Measurements from ENCODE around the gene RSPO3. TPM values are rescaled to one million over a fixed set of nuclear protein-coding genes. Genes with fewer than 3 reads are reported as not detected.
"Not testable (repeated sequence)": the region's sequence is repeated elsewhere in the genome, so short reads cannot be mapped to it uniquely, and the experiment has no call there.

RSPO3 gene
- total RNA-seq, 1 experiment from 2014 or later = 0.52 TPM

- no peak for DNase-seq (ENCODE audit: low spot score)
- ChIA-PET POLR2A (ENCODE audit: low non-redundant PET) (no interaction called here), CTCF (no interaction called here)
- Histone ChIP-seq H3K4me3 (ENCODE audit: low read depth, low read length, poor library complexity, severe bottlenecking) (no peak overlapping the region), H3K9me3 (ENCODE audit: low read depth, low read length, poor library complexity, severe bottlenecking) (no peaks in the 10 kb centered on the region), H3K4me1 (ENCODE audit: insufficient read depth, low read length, poor library complexity, severe bottlenecking) (no peaks in the 10 kb centered on the region), H3K27me3 (replicated peaks; ENCODE audit: insufficient read depth, low read depth, low read length, poor library complexity) (no peaks in the 10 kb centered on the region), H3K36me3 (ENCODE audit: insufficient read depth, low read length, poor library complexity, severe bottlenecking) (no peaks in the 10 kb centered on the region), H3K27ac (ENCODE audit: low read depth, low read length, poor library complexity, severe bottlenecking) (no peak overlapping the region)
- no TSS peak for BruUV-seq (replicated peaks)
- intact Hi-C loops (cut with micrococcal nuclease; ENCODE audit: unreplicated experiment) = no loop called here
- TF ChIP-seq EZH2 (IDR thresholded peaks at IDR 0.05; ENCODE audit: borderline replicate concordance, low read depth, low read length, poor library complexity, severe bottlenecking) (no peak), CTCF (conservative IDR thresholded peaks at IDR 0.05; ENCODE audit: low read depth, low read length) (no peak)
These were observed 102.7 kb downstream of the RSPO3 start for GRCh38 chr6:127221201-127221600.

GRCh38 chr6:127222418-127222817 is 103.9 kb downstream of the RSPO3 start:
- TF ChIP-seq EZH2 (IDR thresholded peaks at IDR 0.05; ENCODE audit: borderline replicate concordance, low read depth, low read length, poor library complexity, severe bottlenecking) (no peak), CTCF (conservative IDR thresholded peaks at IDR 0.05; ENCODE audit: low read depth, low read length) (no peak)
- ChIA-PET CTCF (no interaction called here), POLR2A (ENCODE audit: low non-redundant PET) (no interaction called here)
- BruUV-seq (replicated peaks) = no TSS peak
- no peaks in the 10 kb centered on the region for H3K4me1 ChIP-seq (ENCODE audit: insufficient read depth, low read length, poor library complexity, severe bottlenecking)
- no peak overlapping the region for H3K27ac ChIP-seq (ENCODE audit: low read depth, low read length, poor library complexity, severe bottlenecking)
- no peaks in the 10 kb centered on the region for H3K36me3 ChIP-seq (ENCODE audit: insufficient read depth, low read length, poor library complexity, severe bottlenecking)
- H3K27me3 ChIP-seq (replicated peaks; ENCODE audit: insufficient read depth, low read depth, low read length, poor library complexity) = no peaks in the 10 kb centered on the region
- no peak overlapping the region for H3K4me3 ChIP-seq (ENCODE audit: low read depth, low read length, poor library complexity, severe bottlenecking)
- intact Hi-C loops (cut with micrococcal nuclease; ENCODE audit: unreplicated experiment) = no loop called here
- no peaks in the 10 kb centered on the region for H3K9me3 ChIP-seq (ENCODE audit: low read depth, low read length, poor library complexity, severe bottlenecking)
- DNase-seq (ENCODE audit: low spot score) = no peak

- CTCF ChIA-PET = no interaction called here
- no peak for DNase-seq (ENCODE audit: low spot score)
- no peaks in the 10 kb centered on the region for H3K4me1 ChIP-seq (ENCODE audit: insufficient read depth, low read length, poor library complexity, severe bottlenecking)
- no peak overlapping the region for H3K27ac ChIP-seq (ENCODE audit: low read depth, low read length, poor library complexity, severe bottlenecking)
- POLR2A ChIA-PET (ENCODE audit: low non-redundant PET) = no interaction called here
- H3K4me3 ChIP-seq (ENCODE audit: low read depth, low read length, poor library complexity, severe bottlenecking) = no peak overlapping the region
- H3K27me3 ChIP-seq (replicated peaks; ENCODE audit: insufficient read depth, low read depth, low read length, poor library complexity) = no peaks in the 10 kb centered on the region
- H3K36me3 ChIP-seq (ENCODE audit: insufficient read depth, low read length, poor library complexity, severe bottlenecking) = no peaks in the 10 kb centered on the region
- TF ChIP-seq EZH2 (IDR thresholded peaks at IDR 0.05; ENCODE audit: borderline replicate concordance, low read depth, low read length, poor library complexity, severe bottlenecking) (no peak), CTCF (conservative IDR thresholded peaks at IDR 0.05; ENCODE audit: low read depth, low read length) (no peak)
- intact Hi-C loops (cut with micrococcal nuclease; ENCODE audit: unreplicated experiment) = no loop called here
- no TSS peak for BruUV-seq (replicated peaks)
- no peaks in the 10 kb centered on the region for H3K9me3 ChIP-seq (ENCODE audit: low read depth, low read length, poor library complexity, severe bottlenecking)
These were observed 107.0 kb downstream of the RSPO3 start for GRCh38 chr6:127225497-127225896.

DNA sequence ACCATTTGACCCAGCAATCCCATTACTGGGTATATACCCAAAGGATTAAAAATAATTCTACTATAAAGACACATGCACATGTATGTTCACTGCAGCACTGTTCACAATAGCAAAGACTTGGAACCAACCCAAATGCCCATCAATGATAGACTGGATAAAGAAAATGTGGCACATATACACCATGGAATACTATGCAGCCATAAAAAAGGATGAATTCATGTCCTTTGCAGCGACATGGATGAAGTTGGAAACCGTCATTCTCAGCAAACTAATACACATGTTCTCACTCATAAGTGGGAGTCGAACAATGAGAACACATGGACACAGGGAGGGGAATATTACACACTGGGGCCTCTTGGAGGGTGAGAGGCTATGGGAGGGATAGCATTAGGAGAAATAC is 115.3 kb downstream of the RSPO3 start:
- H3K27ac ChIP-seq (ENCODE audit: low read depth, low read length, poor library complexity, severe bottlenecking); POLR2A ChIA-PET (ENCODE audit: low non-redundant PET); H3K4me3 ChIP-seq (ENCODE audit: low read depth, low read length, poor library complexity, severe bottlenecking); H3K9me3 ChIP-seq (ENCODE audit: low read depth, low read length, poor library complexity, severe bottlenecking); H3K4me1 ChIP-seq (ENCODE audit: insufficient read depth, low read length, poor library complexity, severe bottlenecking); H3K27me3 ChIP-seq (replicated peaks; ENCODE audit: insufficient read depth, low read depth, low read length, poor library complexity); H3K36me3 ChIP-seq (ENCODE audit: insufficient read depth, low read length, poor library complexity, severe bottlenecking); intact Hi-C loops (cut with micrococcal nuclease; ENCODE audit: unreplicated experiment); DNase-seq (ENCODE audit: low spot score); BruUV-seq (replicated peaks): not testable (repeated sequence)
- CTCF ChIA-PET = interaction anchor here (0.6 kb wide), 1 partner anchor 17 kb away, joined by 3 read pairs; no protein-coding TSS in a partner anchor

Measured in A673 (cell line).